GM10847 (cell line): Measurements from ENCODE around the gene AFF3.

Experiments used
- POLR2A ChIP-seq: IDR thresholded peaks from 2 replicates; pipeline ENCODE4 v1.6.1; 2011; ENCODE audit not compliant: insufficient read length; ENCODE audit errors: extremely low read depth

AFF3 gene

GRCh38 chr2:100073110-100073509 is 69.3 kb downstream of the AFF3 start:
- no peak for TF ChIP-seq POLR2A

GRCh38 chr2:100072503-100072902 is 69.9 kb downstream of the AFF3 start:
- TF ChIP-seq POLR2A: no peak

GRCh38 chr2:100071335-100072043 is 70.9 kb downstream of the AFF3 start:
- TF ChIP-seq POLR2A: no peak

- TF ChIP-seq POLR2A: no peak
These were observed 72.3 kb downstream of the AFF3 start for GRCh38 chr2:100070078-100070477.

- TF ChIP-seq POLR2A: no peak
These were observed 74.0 kb downstream of the AFF3 start for GRCh38 chr2:100068395-100068794.

- no peak for TF ChIP-seq POLR2A
These were observed 74.6 kb downstream of the AFF3 start for GRCh38 chr2:100067784-100068183.

- no peak for TF ChIP-seq POLR2A
These were observed 75.5 kb downstream of the AFF3 start for GRCh38 chr2:100066856-100067255.

GRCh38 chr2:100066246-100066645 is 76.1 kb downstream of the AFF3 start:
- TF ChIP-seq POLR2A: no peak

GRCh38 chr2:100064592-100065428 is 77.6 kb downstream of the AFF3 start:
- TF ChIP-seq POLR2A: no peak

- no peak for TF ChIP-seq POLR2A
These were observed 78.2 kb downstream of the AFF3 start for GRCh38 chr2:100064165-100064564.

GRCh38 chr2:100063459-100063953 is 78.9 kb downstream of the AFF3 start:
- no peak for TF ChIP-seq POLR2A

- TF ChIP-seq POLR2A: no peak
These were observed 80.1 kb downstream of the AFF3 start for GRCh38 chr2:100062336-100062735.

- TF ChIP-seq POLR2A: no peak
These were observed 81.5 kb downstream of the AFF3 start for GRCh38 chr2:100060875-100061274.

GRCh38 chr2:100059638-100060037 is 82.8 kb downstream of the AFF3 start:
- TF ChIP-seq POLR2A: no peak

GRCh38 chr2:100057901-100058261 is 84.5 kb downstream of the AFF3 start:
- TF ChIP-seq POLR2A: no peak

- TF ChIP-seq POLR2A: no peak
These were observed 88.0 kb downstream of the AFF3 start for GRCh38 chr2:100054426-100054825.
